Glutamatergic neuron (in vitro differentiated cells): ENCODE data around the gene DDX19B. TPM values are rescaled to one million over a fixed set of nuclear protein-coding genes. Genes with fewer than 3 reads are reported as not detected.
A peak's percentile ranks its signal among the peaks of the same experiment; 100 is the strongest.
"Not testable (repeated sequence)": the region's sequence is repeated elsewhere in the genome, so short reads cannot be mapped to it uniquely, and the experiment has no call there.

Experiments
- DNase-seq: peaks from one replicate; pipeline ENCODE4 v3.0.0; 2022
- H3K27ac Mint-ChIP-seq: one replicate; pipeline ENCODE4 v1.8.0; 2020; ENCODE audit warnings: mild to moderate bottlenecking, mixed read lengths, inconsistent platforms; ENCODE audit not compliant: unreplicated experiment
- H3K27me3 Mint-ChIP-seq: one replicate; pipeline ENCODE4 v1.8.0; 2020; ENCODE audit warnings: mild to moderate bottlenecking, moderate library complexity, mixed read lengths, inconsistent platforms; ENCODE audit not compliant: unreplicated experiment
- H3K36me3 Mint-ChIP-seq: one replicate; pipeline ENCODE4 v1.8.0; 2020; ENCODE audit warnings: mild to moderate bottlenecking, mixed read lengths, inconsistent platforms; ENCODE audit not compliant: unreplicated experiment
- H3K4me1 Mint-ChIP-seq: one replicate; pipeline ENCODE4 v1.8.0; 2020; ENCODE audit warnings: mild to moderate bottlenecking, low read depth, mixed read lengths, inconsistent platforms; ENCODE audit not compliant: unreplicated experiment
- H3K4me3 Mint-ChIP-seq: one replicate; pipeline ENCODE4 v1.8.0; 2020; ENCODE audit warnings: mild to moderate bottlenecking, mixed read lengths, inconsistent platforms; ENCODE audit not compliant: unreplicated experiment
- H3K9me3 Mint-ChIP-seq: one replicate; pipeline ENCODE4 v1.8.0; 2020; ENCODE audit warnings: mild to moderate bottlenecking, moderate library complexity, mixed read lengths, inconsistent platforms; ENCODE audit not compliant: unreplicated experiment
- total RNA-seq: library from RNA; stranded (reverse); fragmentation: NEBNext Ultra II Directional; extraction: Animal tissue kit (Norgen Biotek cat#: 25700); gene quantifications from one replicate; pipeline ENCODE4 v1.2.1, GENCODE V29; 2021; ENCODE audit not compliant: unreplicated experiment
- TF ChIP-seq, protein P1 (sequence below): fragments of 200-600 bp; sonication (generic); IDR thresholded peaks from one replicate; pipeline ENCODE4 v1.5.0; 2021; ENCODE audit not compliant: partially characterized antibody, unreplicated experiment

The DDX19B gene
- total RNA-seq, 1 donor from 2014 or later = 50.4 TPM

DNA sequence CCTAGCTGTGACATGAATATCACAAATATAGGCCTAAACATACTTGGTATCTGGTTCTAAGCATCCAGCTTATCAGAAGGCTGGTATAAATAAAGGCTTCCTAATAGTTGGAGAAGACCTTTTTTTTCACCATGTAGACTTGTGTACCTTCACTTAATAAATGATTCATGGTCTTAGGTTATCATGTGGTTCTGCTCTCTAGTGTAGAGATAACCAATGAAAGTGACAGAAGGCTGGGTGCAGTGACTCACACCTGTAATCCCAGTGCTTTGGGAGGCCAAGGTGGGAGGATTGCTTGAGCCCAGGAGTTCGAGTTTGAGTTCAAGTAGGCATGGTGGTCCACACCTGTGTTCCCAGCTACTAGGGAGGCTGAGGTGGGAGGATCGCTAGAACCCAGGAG is 50.8 kb downstream of the DDX19B start:
- Mint-ChIP-seq H3K36me3 (no peaks in the 10 kb centered on the region), H3K27ac (no peak overlapping the region), H3K9me3 (peaks cover 6% of the 10 kb centered on the region), H3K4me1 (peaks cover 5% of the 10 kb centered on the region), H3K27me3 (no peaks in the 10 kb centered on the region), H3K4me3 (no peak overlapping the region)
- DNase-seq = no peak
- TF ChIP-seq, protein P1, sequence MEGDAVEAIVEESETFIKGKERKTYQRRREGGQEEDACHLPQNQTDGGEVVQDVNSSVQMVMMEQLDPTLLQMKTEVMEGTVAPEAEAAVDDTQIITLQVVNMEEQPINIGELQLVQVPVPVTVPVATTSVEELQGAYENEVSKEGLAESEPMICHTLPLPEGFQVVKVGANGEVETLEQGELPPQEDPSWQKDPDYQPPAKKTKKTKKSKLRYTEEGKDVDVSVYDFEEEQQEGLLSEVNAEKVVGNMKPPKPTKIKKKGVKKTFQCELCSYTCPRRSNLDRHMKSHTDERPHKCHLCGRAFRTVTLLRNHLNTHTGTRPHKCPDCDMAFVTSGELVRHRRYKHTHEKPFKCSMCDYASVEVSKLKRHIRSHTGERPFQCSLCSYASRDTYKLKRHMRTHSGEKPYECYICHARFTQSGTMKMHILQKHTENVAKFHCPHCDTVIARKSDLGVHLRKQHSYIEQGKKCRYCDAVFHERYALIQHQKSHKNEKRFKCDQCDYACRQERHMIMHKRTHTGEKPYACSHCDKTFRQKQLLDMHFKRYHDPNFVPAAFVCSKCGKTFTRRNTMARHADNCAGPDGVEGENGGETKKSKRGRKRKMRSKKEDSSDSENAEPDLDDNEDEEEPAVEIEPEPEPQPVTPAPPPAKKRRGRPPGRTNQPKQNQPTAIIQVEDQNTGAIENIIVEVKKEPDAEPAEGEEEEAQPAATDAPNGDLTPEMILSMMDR = no peak

DNA sequence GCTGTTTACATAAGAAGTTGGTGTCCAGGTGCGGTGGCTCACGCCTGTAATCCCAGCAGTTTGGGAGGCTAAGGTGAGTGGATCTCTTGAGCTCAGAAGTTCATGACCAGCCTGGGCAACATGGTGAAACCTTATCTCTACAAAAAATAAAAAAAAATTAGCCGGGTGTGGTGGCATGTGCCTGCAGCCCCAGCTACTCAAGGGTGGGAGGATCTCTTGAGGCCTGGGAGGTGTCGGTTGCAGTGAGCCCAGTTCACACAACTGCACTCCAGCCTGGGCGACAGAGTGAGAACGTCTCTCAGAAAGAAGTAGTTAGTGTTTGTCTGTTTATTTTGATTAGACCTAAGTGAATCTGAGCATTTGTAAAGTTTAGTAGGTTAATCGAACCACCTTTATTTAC is 60.6 kb downstream of the DDX19B start:
- no peak for DNase-seq
- Mint-ChIP-seq H3K9me3 (peaks cover 1% of the 10 kb centered on the region), H3K4me3 (no peak overlapping the region), H3K36me3 (no peaks in the 10 kb centered on the region), H3K27me3 (no peaks in the 10 kb centered on the region), H3K4me1 (no peaks in the 10 kb centered on the region), H3K27ac (no peak overlapping the region)
- TF ChIP-seq, protein P1 = no peak

DNA sequence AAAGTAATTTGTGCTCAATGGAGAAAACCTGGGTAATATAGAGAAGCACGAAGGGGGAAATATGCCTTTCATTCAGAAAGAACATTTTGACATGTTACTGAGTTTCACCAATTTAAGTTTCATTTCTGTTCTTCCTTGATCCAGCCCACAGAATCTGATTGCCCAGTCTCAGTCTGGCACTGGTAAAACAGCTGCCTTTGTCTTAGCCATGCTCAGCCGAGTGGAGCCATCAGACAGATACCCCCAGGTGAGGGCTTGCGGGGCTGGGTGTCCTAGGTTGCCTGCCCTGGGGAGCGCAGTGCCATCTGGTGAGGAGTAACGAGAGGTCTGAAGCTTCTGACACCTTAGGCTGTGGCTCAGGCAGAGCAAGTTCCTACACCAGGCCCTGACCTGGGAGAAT is 65.4 kb downstream of the DDX19B start:
- H3K36me3 Mint-ChIP-seq = no peaks in the 10 kb centered on the region
- H3K27me3 Mint-ChIP-seq = no peaks in the 10 kb centered on the region
- no peak for DNase-seq
- peaks cover 1% of the 10 kb centered on the region for H3K9me3 Mint-ChIP-seq
- H3K4me3 Mint-ChIP-seq = no peak overlapping the region
- peak overlapping the region; percentile 12 for H3K27ac Mint-ChIP-seq
- TF ChIP-seq, protein P1 = no peak
- H3K4me1 Mint-ChIP-seq = no peaks in the 10 kb centered on the region

DNA sequence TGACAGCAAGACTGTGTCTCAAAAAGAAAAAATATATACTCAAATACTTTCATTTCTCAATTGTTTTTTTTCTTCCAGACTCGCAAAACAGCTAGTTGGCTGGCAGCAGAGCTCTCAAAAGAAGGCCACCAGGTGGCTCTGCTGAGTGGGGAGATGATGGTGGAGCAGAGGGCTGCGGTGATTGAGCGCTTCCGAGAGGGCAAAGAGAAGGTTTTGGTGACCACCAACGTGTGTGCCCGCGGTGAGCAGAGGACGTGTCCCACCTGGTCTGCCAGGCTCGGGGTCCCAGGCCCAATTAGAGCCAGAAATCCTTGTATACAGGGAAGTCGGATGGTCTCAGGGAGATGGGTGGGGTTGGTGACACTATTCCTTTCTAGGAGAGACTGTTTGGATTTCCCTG is 71.2 kb downstream of the DDX19B start:
- DNase-seq = peak; percentile 58
- not testable (repeated sequence) for H3K27me3 Mint-ChIP-seq, H3K36me3 Mint-ChIP-seq, H3K27ac Mint-ChIP-seq, H3K4me1 Mint-ChIP-seq, H3K9me3 Mint-ChIP-seq
- TF ChIP-seq, protein P1 = peak; percentile 58
- H3K4me3 Mint-ChIP-seq = peak overlapping the region; percentile 16

DNA sequence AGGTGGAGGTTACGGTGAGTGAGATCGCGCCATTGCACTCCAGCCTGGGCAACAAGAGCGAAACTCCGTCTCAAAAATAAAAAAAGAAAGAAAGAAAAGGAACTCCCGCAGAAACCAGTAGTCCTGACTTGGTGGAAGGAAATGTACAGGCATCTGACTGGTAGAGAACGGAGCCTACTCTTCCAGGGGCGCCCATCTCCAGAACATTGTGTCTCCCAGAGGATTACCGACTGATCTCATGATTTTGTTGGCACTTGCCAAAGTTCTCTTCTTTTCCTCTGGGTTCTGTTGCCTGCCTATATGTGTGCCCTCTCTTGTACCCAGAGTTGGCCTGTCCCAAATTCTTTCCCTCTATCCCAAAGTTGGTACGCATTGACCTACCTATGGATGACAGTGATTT is 71.9 kb downstream of the DDX19B start:
- peaks cover 5% of the 10 kb centered on the region for H3K4me1 Mint-ChIP-seq
- no peak overlapping the region for H3K4me3 Mint-ChIP-seq
- no peak for DNase-seq
- TF ChIP-seq, protein P1 = no peak
- peaks cover 8% of the 10 kb centered on the region for H3K27me3 Mint-ChIP-seq
- peaks cover 4% of the 10 kb centered on the region for H3K9me3 Mint-ChIP-seq
- no peak overlapping the region for H3K27ac Mint-ChIP-seq
- H3K36me3 Mint-ChIP-seq = no peaks in the 10 kb centered on the region
